Measurements from ENCODE around the gene SF3B6.

Gene SF3B6

GRCh38 chr2:24088821-24089359 is 12.8 kb upstream of the SF3B6 start:
- no peak for DNase-seq

GRCh38 chr2:24087032-24087431 is 10.9 kb upstream of the SF3B6 start:
- DNase-seq, result no peak

- no peak for DNase-seq
Measured at GRCh38 chr2:24086241-24086640, 10.1 kb upstream of the SF3B6 start.

- no peak for DNase-seq
Measured at GRCh38 chr2:24085200-24085489, 9.0 kb upstream of the SF3B6 start.

GRCh38 chr2:24084386-24085199 is 8.5 kb upstream of the SF3B6 start, which contains the start of gene TP53I3:
Gene TP53I3, minus strand, starts transcription at chr2:24084834. Its CDS starts 508 bp downstream, at chr2:24084326.
- peak; percentile 84 for DNase-seq

GRCh38 chr2:24083567-24084385 is 7.7 kb upstream of the SF3B6 start:
- DNase-seq, result no peak

- no peak for DNase-seq
Measured at GRCh38 chr2:24082787-24083566, 6.9 kb upstream of the SF3B6 start.

GRCh38 chr2:24080701-24081100 is 4.6 kb upstream of the SF3B6 start:
- DNase-seq, result no peak

- DNase-seq, result no peak
Measured at GRCh38 chr2:24077879-24078278, 1.8 kb upstream of the SF3B6 start.

GRCh38 chr2:24077535-24077877 is 1.4 kb upstream of the SF3B6 start:
- DNase-seq, result no peak

- DNase-seq, result peak; percentile 25
Measured at GRCh38 chr2:24076849-24077534, 866 bp upstream of the SF3B6 start.

GRCh38 chr2:24075259-24075658 is 867 bp downstream of the SF3B6 start:
- no peak for DNase-seq

- no peak for DNase-seq
Measured at GRCh38 chr2:24073816-24074215, 2.3 kb downstream of the SF3B6 start.

GRCh38 chr2:24072259-24072658 is 3.9 kb downstream of the SF3B6 start:
- DNase-seq, result no peak

- DNase-seq, result no peak
Measured at GRCh38 chr2:24065341-24065740, 10.8 kb downstream of the SF3B6 start.

- no peak for DNase-seq
Measured at GRCh38 chr2:24058564-24059271, 17.4 kb downstream of the SF3B6 start.

GRCh38 chr2:24055750-24056149 is 20.4 kb downstream of the SF3B6 start:
- DNase-seq, result no peak

- no peak for DNase-seq
Measured at GRCh38 chr2:24054366-24055010, 21.6 kb downstream of the SF3B6 start.

GRCh38 chr2:24052951-24053350 is 23.2 kb downstream of the SF3B6 start:
- DNase-seq, result no peak

GRCh38 chr2:24051833-24052232 is 24.3 kb downstream of the SF3B6 start:
- no peak for DNase-seq

Data from RPMI8226 (cell line).